HG02970 (cell line): ENCODE measurements around the gene SLFN14.
"Not testable (repeated sequence)": the region's sequence is repeated elsewhere in the genome, so short reads cannot be mapped to it uniquely, and the experiment has no call there.

Experiments used
- ATAC-seq: cut with Tn5 transposase; IDR thresholded peaks from one replicate; pipeline ENCODE4 v1.9.1; 2021; ENCODE audit warnings: mild to moderate bottlenecking, moderate library complexity, moderate number of reproducible peaks; ENCODE audit not compliant: unreplicated experiment, low FRiP score

Gene SLFN14

DNA sequence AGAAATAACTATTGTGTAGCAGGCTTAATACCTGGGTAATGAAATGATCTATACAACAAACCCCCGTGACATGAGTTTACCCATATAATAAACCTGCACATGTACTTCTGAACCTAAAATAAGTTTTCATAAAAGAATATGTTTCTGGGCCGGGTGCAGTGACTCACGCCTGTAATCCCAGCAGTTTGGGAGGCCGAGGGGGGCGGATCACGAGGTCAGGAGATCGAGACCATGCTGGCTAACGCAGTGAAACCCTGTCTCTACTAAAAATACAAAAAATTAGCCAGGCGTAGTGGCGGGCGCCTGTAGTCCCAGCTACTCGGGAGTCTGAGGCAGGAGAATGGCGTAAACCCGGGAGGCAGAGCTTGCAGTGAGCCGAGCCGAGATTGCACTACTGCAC lies 2.6 kb upstream of the SLFN14 start:
- ATAC-seq = not testable (repeated sequence)

DNA sequence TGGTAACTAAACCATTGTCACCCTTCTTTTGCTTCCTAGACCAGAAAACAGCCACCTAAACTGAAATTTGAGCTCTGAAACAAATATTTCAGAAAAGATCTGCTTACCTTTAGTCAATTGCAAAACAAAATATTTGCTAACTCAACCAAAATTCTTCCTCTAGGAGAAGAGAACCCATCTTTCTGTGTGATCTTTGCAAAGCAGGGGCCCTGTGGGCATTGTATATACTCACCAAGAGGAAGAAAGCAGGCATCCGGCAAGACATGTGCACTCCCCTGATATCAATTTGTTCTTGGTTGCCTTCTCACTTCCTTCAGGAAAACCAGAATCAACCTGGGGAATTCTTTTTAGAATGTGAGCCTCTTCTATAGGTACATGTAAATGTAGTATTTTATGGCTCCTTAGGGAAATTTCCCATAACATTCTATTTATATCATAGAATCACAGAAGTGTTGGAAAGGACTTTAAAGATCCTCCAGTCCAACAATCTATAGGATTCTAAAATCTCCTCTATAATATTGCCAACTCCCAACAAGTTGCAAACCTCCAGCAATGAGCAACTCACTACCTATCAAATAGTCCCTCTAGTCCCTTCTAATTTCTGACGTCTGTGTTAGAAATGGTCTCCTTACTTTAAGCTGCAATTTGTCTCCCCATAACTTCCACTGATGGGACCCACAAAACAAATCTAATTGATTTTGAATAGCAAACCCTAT lies 966 bp downstream of the SLFN14 start:
- no peak for ATAC-seq

- ATAC-seq = no peak
These were observed 3.3 kb downstream of the SLFN14 start for GRCh38 chr17:35557353-35557752.

- ATAC-seq = no peak
These were observed 4.9 kb downstream of the SLFN14 start for GRCh38 chr17:35555691-35556090.

DNA sequence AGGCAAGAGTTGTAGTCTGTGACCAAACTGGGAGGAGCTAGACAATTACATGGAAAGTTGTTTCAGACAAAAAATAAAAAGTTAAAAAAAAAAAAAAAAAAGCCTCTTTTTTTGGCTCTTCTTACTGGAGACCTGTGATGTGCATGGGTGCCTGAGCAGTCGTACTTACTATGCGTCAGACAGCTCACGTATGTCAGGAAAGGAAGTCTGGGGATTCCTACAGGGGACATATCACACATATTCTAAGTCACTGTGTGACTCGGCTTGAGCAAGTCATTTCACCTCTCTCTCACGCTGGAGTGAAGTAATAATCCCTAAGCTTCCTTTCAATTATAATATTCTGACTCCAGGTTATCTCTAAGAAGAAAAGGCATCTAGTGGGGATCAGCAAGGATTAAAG lies 6.0 kb downstream of the SLFN14 start:
- no peak for ATAC-seq

DNA sequence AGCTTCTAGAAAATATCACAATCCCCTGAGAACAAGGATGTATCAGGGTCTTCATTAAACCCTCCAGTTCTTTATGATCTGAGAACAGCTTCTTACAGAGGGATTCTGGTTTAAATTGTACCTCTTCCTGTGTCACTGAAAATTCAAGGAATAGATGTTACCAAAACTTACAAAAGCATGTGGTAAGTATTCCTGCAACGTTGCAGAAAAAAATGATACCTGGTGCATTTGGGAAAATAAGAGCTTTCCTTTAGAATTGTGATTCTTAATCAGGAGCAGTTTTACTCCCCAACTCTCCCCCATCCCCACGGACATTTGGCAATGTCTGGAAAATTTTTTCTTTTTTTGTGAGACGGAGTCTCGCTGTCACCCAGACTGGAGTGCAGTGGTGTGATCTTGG lies 7.3 kb downstream of the SLFN14 start:
- ATAC-seq = no peak

DNA sequence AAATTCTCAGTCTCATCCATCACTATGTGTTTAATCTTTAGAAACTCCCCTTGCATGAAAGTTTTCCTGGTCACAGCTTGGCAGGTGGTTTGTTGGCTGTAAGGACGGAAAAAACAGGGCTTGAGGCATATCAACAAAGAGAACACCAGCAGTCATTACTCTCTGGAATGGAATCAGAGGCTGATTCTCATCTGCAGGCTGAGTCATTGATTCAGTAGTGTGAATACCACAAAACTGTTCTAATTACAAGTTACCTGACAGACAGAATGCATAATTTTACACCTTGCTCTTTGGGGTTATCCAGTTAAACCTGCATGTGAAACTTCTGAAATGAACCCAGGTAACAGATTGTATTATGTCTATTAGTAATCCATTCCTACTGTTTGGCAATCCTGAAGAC lies 11.6 kb downstream of the SLFN14 start:
- ATAC-seq = no peak

DNA sequence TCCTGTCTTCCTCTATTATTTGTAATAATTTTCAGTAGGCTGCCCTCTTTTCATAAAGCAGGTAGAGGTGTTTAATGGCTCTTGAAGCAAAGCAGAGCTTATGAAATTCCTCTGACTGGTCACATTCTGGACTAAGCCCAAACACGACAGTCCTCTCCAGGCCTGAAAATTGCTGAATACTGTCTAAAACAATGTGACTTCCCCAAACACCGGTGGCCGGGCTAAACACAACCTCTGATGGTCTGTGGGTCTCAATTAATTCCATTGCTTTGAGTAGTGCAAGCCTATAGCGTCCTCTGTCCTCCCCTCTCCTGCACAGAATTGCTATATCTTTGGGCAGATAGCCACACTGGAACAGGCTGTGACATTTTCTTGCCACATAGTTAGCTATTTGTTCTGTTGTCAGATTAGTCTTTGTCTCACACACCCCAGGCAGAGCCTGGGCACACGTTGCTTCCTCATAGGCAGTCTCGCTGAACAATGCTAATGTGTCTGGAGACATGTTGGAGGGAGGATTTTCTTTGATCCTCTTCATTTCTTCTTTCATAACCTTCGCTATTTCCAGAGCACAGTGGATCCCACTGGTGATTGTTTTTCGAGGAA lies 12.3 kb downstream of the SLFN14 start:
- ATAC-seq = no peak

DNA sequence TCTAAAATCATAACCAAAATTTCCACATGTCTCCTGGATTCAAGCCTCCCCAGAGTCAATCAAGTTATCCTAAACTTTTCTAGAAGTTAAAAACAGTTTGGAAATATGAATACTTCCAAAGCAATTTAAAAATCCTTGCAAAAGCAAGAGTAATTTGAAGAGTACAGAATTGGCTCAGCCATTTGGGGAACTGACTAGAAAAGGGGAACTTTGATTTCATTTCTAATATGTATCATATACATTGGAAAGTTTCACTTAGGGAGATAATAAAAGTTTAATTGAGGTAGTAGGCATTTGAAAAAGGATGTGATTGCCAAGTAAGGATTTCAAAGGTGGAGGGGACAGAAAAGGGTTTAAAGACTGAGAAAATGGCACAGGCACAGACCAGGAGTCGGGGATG lies 14.1 kb downstream of the SLFN14 start:
- no peak for ATAC-seq

GRCh38 chr17:35545150-35545549 lies 15.5 kb downstream of the SLFN14 start:
- no peak for ATAC-seq

- no peak for ATAC-seq
These were observed 16.8 kb downstream of the SLFN14 start for GRCh38 chr17:35543856-35544255.

DNA sequence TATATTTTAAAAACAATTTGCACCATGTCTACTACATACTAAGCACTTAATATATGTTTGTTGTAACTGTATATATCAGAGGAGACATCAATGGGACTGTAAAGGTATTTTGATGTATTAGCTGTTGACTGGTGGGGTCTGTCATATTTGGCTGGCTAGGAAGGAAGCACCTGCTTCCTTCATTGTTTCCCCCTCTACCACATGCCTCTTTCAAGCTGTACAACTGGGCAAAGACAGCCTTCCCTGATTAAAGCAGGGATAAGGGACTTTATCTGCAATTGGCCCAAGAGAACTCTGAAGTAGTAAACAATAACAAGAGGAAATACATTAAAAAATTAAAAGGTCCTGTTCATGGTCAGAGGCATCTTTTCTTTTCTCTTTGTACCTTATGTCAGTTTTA lies 17.6 kb downstream of the SLFN14 start:
- ATAC-seq = no peak

- ATAC-seq = no peak
These were observed 19.2 kb downstream of the SLFN14 start for GRCh38 chr17:35541434-35541833.

DNA sequence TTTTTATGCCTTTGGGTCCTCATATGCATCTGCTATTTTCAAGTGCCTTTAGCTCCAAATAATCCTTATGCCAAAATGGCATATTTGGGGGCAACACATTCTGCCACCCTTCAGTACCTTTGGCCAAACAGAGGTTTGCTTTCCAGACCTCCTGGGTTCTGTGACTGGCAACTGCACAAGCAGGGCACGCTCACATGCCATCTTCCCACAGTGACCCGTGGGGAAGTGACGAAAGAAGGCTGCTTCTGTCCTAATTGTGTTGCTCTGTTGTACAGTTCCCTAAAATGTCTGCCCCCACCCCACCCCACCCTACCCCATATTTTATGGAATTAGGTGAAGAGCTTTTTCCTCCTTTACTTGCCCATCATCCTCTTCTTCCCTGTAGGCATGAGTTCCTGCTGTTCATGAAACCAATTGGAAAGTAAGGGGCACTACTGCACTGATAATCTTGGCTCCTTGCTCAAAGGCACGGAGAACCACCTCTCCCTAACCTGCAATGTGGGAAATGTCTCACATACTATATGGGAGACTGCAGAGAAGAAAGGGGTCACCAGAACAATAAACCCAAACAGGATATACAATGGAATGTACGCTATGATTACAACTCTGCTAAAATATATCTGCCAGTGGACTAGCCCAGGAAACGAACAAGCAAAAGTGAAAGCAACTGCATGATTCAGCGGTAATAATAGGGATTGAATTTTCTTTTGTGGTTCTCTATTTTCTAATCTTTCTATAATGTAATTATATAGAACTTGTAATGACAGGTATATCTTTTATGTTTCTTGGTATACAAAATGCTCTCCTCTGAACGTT lies 19.8 kb downstream of the SLFN14 start:
- no peak for ATAC-seq

DNA sequence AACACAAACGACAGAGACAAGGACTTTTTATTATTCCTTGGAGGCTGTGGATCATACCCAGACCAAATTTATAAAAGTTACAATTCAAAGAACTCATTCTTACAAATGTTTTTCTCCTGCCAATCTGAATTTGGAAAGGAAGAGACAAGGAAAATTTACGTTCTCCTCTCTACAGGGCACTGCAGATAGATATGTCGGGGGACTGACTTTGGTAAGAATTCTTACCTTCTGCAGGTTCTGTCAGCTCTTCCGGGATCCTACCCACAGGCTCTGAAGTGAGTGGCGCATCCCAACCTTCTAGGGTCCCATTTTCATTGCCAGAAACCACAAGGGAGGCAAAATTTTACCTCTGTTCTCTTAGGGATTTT lies 21.0 kb downstream of the SLFN14 start:
- ATAC-seq = no peak

- ATAC-seq = no peak
These were observed 22.9 kb downstream of the SLFN14 start, which contains the start of gene SLFN12L for GRCh38 chr17:35537601-35538141. Gene SLFN12L, minus strand, starts transcription at chr17:35537678. Its CDS starts 15,314 bp downstream, at chr17:35522364.

GRCh38 chr17:35536664-35537171 lies 23.9 kb downstream of the SLFN14 start:
- ATAC-seq = no peak

GRCh38 chr17:35535406-35535805 lies 25.2 kb downstream of the SLFN14 start:
- not testable (repeated sequence) for ATAC-seq

DNA sequence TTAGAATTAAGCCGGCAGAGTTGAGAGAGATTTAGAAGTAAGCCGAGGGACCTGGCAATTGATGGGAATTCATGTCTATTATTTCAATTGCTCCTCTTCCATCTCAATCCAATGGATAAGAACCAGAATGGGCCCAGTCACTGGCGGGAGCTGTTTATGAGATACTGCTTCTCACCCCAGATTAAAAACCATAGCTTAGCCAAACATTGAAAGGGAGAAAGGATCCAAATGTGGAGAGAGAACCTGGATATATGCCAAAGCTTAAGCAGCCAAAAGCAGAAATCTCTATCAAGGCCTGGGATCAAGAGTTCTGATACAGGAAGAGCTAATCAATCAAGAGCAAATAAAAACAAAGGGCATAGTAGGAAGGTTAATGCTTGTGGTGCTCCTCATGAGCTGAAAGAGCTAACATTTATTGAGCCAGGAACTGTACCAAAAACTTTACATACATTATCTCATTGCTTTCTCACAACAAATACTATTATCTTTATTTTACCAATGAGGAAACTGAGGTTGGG lies 26.0 kb downstream of the SLFN14 start:
- ATAC-seq = no peak

DNA sequence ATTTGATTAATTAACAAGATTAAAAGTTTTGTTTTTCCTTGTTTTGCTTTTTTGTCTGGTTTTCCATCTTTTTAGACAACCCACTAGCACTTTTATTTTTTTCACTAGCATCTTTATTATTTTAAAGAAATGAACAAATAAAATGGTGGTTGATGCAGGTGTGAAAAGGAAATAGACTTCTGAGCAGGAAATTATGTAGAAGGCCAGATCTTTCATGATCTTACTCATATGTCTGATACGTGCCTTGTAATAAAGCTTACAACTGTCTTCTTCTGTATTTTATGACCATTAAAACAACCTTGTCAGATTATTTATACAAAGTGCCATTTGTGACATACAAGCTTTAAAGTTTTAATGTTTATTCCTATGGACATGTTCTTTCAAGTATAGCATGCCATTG lies 29.5 kb downstream of the SLFN14 start:
- no peak for ATAC-seq

GRCh38 chr17:35529866-35530265 lies 30.8 kb downstream of the SLFN14 start:
- ATAC-seq = no peak
